HepG2 (cell line): ENCODE measurements around the gene YIF1A.

Experiments
- BCL6 ChIP-seq: IDR thresholded peaks from 2 replicates; pipeline ENCODE4 v1.6.1; 2016; ENCODE audit warnings: missing genetic modification reagents, missing compliant biosample characterization
- BRCA1 ChIP-seq: sonication (generic); formaldehyde crosslinking; IDR thresholded peaks from 2 replicates; pipeline ENCODE4 v1.4.0; 2020; ENCODE audit warnings: missing genetic modification reagents
- HMG20A ChIP-seq: IDR thresholded peaks from 2 replicates; pipeline ENCODE4 v1.6.1; 2016; ENCODE audit warnings: borderline replicate concordance
- JUNB ChIP-seq: sonication (generic); formaldehyde crosslinking; IDR thresholded peaks from 2 replicates; pipeline ENCODE4 v1.8.0; 2022; ENCODE audit warnings: missing genetic modification reagents, mild to moderate bottlenecking, borderline replicate concordance
- PCBP1 ChIP-seq: fragments of 200-400 bp; formaldehyde crosslinking; IDR thresholded peaks from 2 replicates; pipeline ENCODE4 v1.6.1; 2017; ENCODE audit warnings: mild to moderate bottlenecking, low read depth, low read length, borderline replicate concordance
- TF ChIP-seq, protein P1 (sequence below): sonication (generic); formaldehyde crosslinking; IDR thresholded peaks from 2 replicates; pipeline ENCODE4 v1.8.0; 2022; ENCODE audit warnings: low read depth, missing genetic modification reagents
- TF ChIP-seq, protein P2 (sequence below), 2 experiments: sonication (generic) in 1 of 2; formaldehyde crosslinking in 1 of 2; IDR thresholded peaks; 2 replicates each; pipeline versions ENCODE4 v1.6.1 to v1.9.0; 2014 to 2022; ENCODE audit warnings: antibody characterized with exemption in 1 of 2, borderline replicate concordance in 1 of 2, inconsistent platforms in 1 of 2, low read depth in 1 of 2, missing genetic modification reagents in 1 of 2
- TF ChIP-seq, protein P3 (sequence below), 2 experiments: fragments of 450-650 bp in 1 of 2; sonication (generic) in 1 of 2; formaldehyde crosslinking; IDR thresholded peaks; 2 replicates each; pipeline versions ENCODE4 v1.5.0 to v1.8.0; 2020 to 2022; ENCODE audit warnings: mild to moderate bottlenecking in 1 of 2, missing genetic modification reagents in 1 of 2
- TF ChIP-seq, protein P4 (sequence below): IDR thresholded peaks from 2 replicates; pipeline ENCODE4 v1.6.1; 2012; ENCODE audit warnings: inconsistent platforms
- TF ChIP-seq, protein P5 (sequence below): sonication (generic); formaldehyde crosslinking; IDR thresholded peaks from 2 replicates; pipeline ENCODE4 v1.5.0; 2020; ENCODE audit warnings: mild to moderate bottlenecking, missing genetic modification reagents, moderate library complexity
- TF ChIP-seq, protein P6 (sequence below): sonication (generic); formaldehyde crosslinking; conservative IDR thresholded peaks from 2 replicates; pipeline ENCODE4 v1.4.0; 2020; ENCODE audit warnings: missing genetic modification reagents

DNA sequence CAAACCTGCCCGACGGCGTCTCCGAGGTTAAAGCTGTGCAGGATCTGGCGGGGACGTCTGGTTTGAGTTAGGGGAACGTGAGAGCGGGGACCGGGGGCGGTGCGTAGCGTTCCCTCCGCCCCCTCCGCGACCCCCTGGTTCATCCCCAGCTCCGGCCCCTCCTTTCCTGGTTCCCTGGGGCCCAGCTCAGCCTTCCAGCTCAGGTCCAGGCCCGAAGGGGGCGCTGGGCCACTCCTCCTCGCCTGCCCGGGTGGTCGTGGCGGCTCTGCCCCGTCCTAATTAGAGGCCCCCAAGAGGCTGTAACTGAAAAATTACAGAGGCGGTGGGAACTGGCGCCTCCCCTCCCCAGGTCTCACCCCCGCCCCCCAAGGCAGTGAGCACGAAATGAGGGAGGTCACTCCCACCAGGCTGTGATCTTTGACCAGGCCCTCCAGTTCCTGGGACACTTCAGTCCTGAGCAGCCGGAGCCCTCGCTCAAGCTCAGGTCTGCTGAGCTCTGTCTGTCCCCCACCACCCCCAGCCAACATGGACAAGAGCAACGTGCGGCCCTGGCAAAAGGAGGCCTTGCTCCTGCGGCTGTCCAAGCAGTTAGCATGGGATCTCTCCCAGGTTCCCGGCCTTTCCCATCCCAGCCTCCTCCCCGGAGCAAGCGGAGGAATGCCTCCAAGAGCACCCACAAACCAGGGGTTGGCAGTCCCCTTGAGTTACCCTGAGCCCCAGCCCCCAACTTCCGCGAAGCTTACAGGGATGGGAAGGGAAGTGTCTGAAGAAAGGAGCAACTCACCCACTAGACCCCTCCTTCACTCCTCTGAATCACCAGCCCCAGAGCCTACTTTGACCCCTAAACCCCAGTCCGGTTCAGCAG is 24.6 kb upstream of the YIF1A start:
- TF ChIP-seq, protein P1, sequence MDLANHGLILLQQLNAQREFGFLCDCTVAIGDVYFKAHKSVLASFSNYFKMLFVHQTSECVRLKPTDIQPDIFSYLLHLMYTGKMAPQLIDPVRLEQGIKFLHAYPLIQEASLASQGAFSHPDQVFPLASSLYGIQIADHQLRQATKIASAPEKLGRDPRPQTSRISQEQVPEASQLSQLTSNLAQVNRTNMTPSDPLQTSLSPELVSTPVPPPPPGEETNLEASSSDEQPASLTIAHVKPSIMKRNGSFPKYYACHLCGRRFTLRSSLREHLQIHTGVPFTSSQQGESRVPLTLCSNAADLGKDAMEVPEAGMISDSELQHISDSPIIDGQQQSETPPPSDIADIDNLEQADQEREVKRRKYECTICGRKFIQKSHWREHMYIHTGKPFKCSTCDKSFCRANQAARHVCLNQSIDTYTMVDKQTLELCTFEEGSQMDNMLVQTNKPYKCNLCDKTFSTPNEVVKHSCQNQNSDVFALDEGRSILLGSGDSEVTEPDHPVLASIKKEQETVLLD (CRISPR knock-in tag): no peak
- TF ChIP-seq BCL6 (no peak), BRCA1 (CRISPR knock-in tag) (no peak), HMG20A (no peak), JUNB (CRISPR knock-in tag) (no peak), PCBP1 (no peak)
- TF ChIP-seq, protein P2, sequence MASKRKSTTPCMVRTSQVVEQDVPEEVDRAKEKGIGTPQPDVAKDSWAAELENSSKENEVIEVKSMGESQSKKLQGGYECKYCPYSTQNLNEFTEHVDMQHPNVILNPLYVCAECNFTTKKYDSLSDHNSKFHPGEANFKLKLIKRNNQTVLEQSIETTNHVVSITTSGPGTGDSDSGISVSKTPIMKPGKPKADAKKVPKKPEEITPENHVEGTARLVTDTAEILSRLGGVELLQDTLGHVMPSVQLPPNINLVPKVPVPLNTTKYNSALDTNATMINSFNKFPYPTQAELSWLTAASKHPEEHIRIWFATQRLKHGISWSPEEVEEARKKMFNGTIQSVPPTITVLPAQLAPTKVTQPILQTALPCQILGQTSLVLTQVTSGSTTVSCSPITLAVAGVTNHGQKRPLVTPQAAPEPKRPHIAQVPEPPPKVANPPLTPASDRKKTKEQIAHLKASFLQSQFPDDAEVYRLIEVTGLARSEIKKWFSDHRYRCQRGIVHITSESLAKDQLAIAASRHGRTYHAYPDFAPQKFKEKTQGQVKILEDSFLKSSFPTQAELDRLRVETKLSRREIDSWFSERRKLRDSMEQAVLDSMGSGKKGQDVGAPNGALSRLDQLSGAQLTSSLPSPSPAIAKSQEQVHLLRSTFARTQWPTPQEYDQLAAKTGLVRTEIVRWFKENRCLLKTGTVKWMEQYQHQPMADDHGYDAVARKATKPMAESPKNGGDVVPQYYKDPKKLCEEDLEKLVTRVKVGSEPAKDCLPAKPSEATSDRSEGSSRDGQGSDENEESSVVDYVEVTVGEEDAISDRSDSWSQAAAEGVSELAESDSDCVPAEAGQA (IDR thresholded peaks at IDR 0.05; ENCODE audit: low read depth): no peak
- TF ChIP-seq, protein P2 (CRISPR knock-in tag; IDR thresholded peaks at IDR 0.05; ENCODE audit: borderline replicate concordance): no peak
- TF ChIP-seq, protein P3, sequence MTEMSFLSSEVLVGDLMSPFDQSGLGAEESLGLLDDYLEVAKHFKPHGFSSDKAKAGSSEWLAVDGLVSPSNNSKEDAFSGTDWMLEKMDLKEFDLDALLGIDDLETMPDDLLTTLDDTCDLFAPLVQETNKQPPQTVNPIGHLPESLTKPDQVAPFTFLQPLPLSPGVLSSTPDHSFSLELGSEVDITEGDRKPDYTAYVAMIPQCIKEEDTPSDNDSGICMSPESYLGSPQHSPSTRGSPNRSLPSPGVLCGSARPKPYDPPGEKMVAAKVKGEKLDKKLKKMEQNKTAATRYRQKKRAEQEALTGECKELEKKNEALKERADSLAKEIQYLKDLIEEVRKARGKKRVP (CRISPR knock-in tag; IDR thresholded peaks at IDR 0.05): no peak
- TF ChIP-seq, protein P4, sequence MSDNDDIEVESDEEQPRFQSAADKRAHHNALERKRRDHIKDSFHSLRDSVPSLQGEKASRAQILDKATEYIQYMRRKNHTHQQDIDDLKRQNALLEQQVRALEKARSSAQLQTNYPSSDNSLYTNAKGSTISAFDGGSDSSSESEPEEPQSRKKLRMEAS: peak; percentile 30; the same call in 1 of the 2 replicates
- TF ChIP-seq, protein P5, sequence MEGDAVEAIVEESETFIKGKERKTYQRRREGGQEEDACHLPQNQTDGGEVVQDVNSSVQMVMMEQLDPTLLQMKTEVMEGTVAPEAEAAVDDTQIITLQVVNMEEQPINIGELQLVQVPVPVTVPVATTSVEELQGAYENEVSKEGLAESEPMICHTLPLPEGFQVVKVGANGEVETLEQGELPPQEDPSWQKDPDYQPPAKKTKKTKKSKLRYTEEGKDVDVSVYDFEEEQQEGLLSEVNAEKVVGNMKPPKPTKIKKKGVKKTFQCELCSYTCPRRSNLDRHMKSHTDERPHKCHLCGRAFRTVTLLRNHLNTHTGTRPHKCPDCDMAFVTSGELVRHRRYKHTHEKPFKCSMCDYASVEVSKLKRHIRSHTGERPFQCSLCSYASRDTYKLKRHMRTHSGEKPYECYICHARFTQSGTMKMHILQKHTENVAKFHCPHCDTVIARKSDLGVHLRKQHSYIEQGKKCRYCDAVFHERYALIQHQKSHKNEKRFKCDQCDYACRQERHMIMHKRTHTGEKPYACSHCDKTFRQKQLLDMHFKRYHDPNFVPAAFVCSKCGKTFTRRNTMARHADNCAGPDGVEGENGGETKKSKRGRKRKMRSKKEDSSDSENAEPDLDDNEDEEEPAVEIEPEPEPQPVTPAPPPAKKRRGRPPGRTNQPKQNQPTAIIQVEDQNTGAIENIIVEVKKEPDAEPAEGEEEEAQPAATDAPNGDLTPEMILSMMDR (CRISPR knock-in tag): peak; percentile 68
- TF ChIP-seq, protein P6, sequence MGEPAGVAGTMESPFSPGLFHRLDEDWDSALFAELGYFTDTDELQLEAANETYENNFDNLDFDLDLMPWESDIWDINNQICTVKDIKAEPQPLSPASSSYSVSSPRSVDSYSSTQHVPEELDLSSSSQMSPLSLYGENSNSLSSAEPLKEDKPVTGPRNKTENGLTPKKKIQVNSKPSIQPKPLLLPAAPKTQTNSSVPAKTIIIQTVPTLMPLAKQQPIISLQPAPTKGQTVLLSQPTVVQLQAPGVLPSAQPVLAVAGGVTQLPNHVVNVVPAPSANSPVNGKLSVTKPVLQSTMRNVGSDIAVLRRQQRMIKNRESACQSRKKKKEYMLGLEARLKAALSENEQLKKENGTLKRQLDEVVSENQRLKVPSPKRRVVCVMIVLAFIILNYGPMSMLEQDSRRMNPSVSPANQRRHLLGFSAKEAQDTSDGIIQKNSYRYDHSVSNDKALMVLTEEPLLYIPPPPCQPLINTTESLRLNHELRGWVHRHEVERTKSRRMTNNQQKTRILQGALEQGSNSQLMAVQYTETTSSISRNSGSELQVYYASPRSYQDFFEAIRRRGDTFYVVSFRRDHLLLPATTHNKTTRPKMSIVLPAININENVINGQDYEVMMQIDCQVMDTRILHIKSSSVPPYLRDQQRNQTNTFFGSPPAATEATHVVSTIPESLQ (CRISPR knock-in tag): no peak
